ENCODE results near the gene NANOS1.

The NANOS1 gene

GRCh38 chr10:119070395-119071165 lies 41.1 kb downstream of the NANOS1 start:
- FAIRE-seq: no peak

- FAIRE-seq: no peak
Measured at GRCh38 chr10:119073584-119073983, 44.1 kb downstream of the NANOS1 start.

- no peak for FAIRE-seq
Measured at GRCh38 chr10:119078422-119079179, 49.1 kb downstream of the NANOS1 start.

GRCh38 chr10:119079599-119080520 lies 50.3 kb downstream of the NANOS1 start:
- no peak for FAIRE-seq

- FAIRE-seq: peak; percentile 49
Measured at GRCh38 chr10:119080521-119081259, 51.2 kb downstream of the NANOS1 start, which contains the start of gene EIF3A. Gene EIF3A, minus strand, starts transcription at chr10:119080817. Its CDS starts 141 bp downstream, at chr10:119080676.

All from islet of Langerhans (tissue), 1 donor.